Panc1 (cell line): ENCODE data around the gene IGF2R. TPM values are rescaled to one million over a fixed set of nuclear protein-coding genes. Genes with fewer than 3 reads are reported as not detected.

ENCODE experiments used
- ATAC-seq: fragments of 200-7000 bp; cut with Tn5 transposase; 2 replicates; pipeline ENCODE4 v1.9.1; 2020; ENCODE audit warnings: mild to moderate bottlenecking, moderate library complexity
- BruUV-seq: library from RNA; stranded (reverse); fragments of 400-500 nt; replicated peaks from 2 replicates; lab custom pipeline; 2021; lab: Mats Ljungman, UMichigan
- CTCF ChIA-PET: fragments of 300-600 bp; sonication (Branson Sonifier 250); formaldehyde crosslinking; loops from one replicate; lab custom pipeline; 2022; ENCODE audit warnings: antibody characterized with exemption; lab: Charles Lee
- POLR2A ChIA-PET: fragments of 300-600 bp; sonication (Branson Sonifier 250); formaldehyde crosslinking; loops from one replicate; lab custom pipeline; 2022; ENCODE audit warnings: antibody characterized with exemption; lab: Charles Lee
- DNase-seq: peaks from one replicate; pipeline ENCODE4 v3.0.0-alpha.2; 2010; ENCODE audit warnings: low read depth, low spot score
- H3K27ac ChIP-seq: 2 replicates; pipeline ENCODE4 v1.5.1; 2011; ENCODE audit warnings: mild to moderate bottlenecking, low read length, inconsistent platforms
- H3K27me3 ChIP-seq: fragments of 200-500 bp; sonication (Bioruptor generic); 2 replicates; pipeline ENCODE4 v1.6.0; 2014; ENCODE audit warnings: low read length, inconsistent platforms; ENCODE audit not compliant: control insufficient read depth, insufficient read depth
- H3K36me3 ChIP-seq: fragments of 200-500 bp; sonication (Bioruptor generic); 2 replicates; pipeline ENCODE4 v1.5.1; 2014; ENCODE audit warnings: inconsistent platforms, mild to moderate bottlenecking, low read length, moderate library complexity; ENCODE audit not compliant: control insufficient read depth, insufficient read depth
- H3K4me1 ChIP-seq: 2 replicates; pipeline ENCODE4 v1.5.1; 2011; ENCODE audit warnings: inconsistent platforms, mild to moderate bottlenecking, low read length, moderate library complexity; ENCODE audit not compliant: control insufficient read depth, insufficient read depth
- H3K4me3 ChIP-seq, 2 experiments: 2 replicates each; pipeline ENCODE4 v1.5.1; 2011 to 2012; ENCODE audit warnings: low read depth in 2 of 2, low read length in 2 of 2, mild to moderate bottlenecking in 2 of 2, inconsistent platforms in 1 of 2, moderate library complexity in 1 of 2
- H3K9me3 ChIP-seq: fragments of 200-500 bp; sonication (Bioruptor generic); 2 replicates; pipeline ENCODE4 v1.5.1; 2014; ENCODE audit warnings: low read depth, mild to moderate bottlenecking, inconsistent platforms, low read length, moderate library complexity; ENCODE audit not compliant: control insufficient read depth, insufficient read depth
- CTCF ChIP-seq: fragments of 450-650 bp; IDR thresholded peaks from 2 replicates; pipeline ENCODE4 v1.5.1; 2017; ENCODE audit warnings: mild to moderate bottlenecking
- POLR2AphosphoS5 ChIP-seq: IDR thresholded peaks from 2 replicates; pipeline ENCODE4 v1.6.1; 2012; ENCODE audit warnings: mild to moderate bottlenecking, low read depth, low read length, moderate library complexity
- REST ChIP-seq, 2 experiments: IDR thresholded peaks; 2 replicates each; pipeline ENCODE4 v1.6.1; 2011 to 2012; ENCODE audit warnings: low read depth in 2 of 2, control low read depth in 1 of 2, low read length in 1 of 2, mild to moderate bottlenecking in 1 of 2, moderate library complexity in 1 of 2; ENCODE audit not compliant: insufficient read depth in 1 of 2
- SIN3A ChIP-seq: IDR thresholded peaks from 2 replicates; pipeline ENCODE4 v1.6.1; 2012; ENCODE audit warnings: low read depth, mild to moderate bottlenecking, low read length, moderate library complexity, borderline replicate concordance; ENCODE audit not compliant: insufficient read depth
- TCF7L2 ChIP-seq: IDR thresholded peaks from 2 replicates; pipeline ENCODE4 v1.6.1; 2011; ENCODE audit warnings: mild to moderate bottlenecking, low read depth, low read length, inconsistent platforms
- in situ Hi-C: cut with HindIII; loops from 2 replicates; pipeline ENCODE4 v1.10.0; 2016; ENCODE audit warnings: low sequenced_read_pairs, low pct_unique_long_range_greater_than_20kb
- intact Hi-C: fragments of 100-400 bp; cut with micrococcal nuclease; formaldehyde crosslinking; loops from one replicate; pipeline ENCODE4 v1.10.0; 2022; ENCODE audit not compliant: unreplicated experiment
- total RNA-seq: library from RNA; stranded (reverse); gene quantifications from one replicate; pipeline ENCODE4 v1.2.1, GENCODE V29; 2021; ENCODE audit not compliant: unreplicated experiment

The IGF2R gene
- total RNA-seq, 1 experiment from 2014 or later: 163 TPM

GRCh38 chr6:159943968-159944598 lies 24.8 kb upstream of the IGF2R start:
- in situ Hi-C loops (no loop called here), intact Hi-C loops (no loop called here)
- H3K27me3 ChIP-seq: no peaks in the 10 kb centered on the region; the same call in 1 of the 2 replicates
- ChIA-PET CTCF (no interaction called here), POLR2A (no interaction called here)
- no peak overlapping the region for H3K4me3 ChIP-seq
- no TSS peak for BruUV-seq
- no peaks in the 10 kb centered on the region for H3K36me3 ChIP-seq
- ATAC-seq: no peak
- H3K9me3 ChIP-seq: peaks cover 6% of the 10 kb centered on the region; the same call in 1 of the 2 replicates
- no peak overlapping the region for H3K27ac ChIP-seq
- no peak for DNase-seq
- no peak for TF ChIP-seq REST (IDR thresholded peaks at IDR 0.05; ENCODE audit: insufficient read depth in 1 of 2, low read depth in 2 of 2, low read length in 1 of 2)
- TF ChIP-seq TCF7L2: no peak
- no peak for TF ChIP-seq CTCF
- no peak for TF ChIP-seq POLR2AphosphoS5
- TF ChIP-seq SIN3A: no peak
- H3K4me1 ChIP-seq: no peaks in the 10 kb centered on the region

- ChIA-PET POLR2A (no interaction called here), CTCF (no interaction called here)
- no TSS peak for BruUV-seq
- in situ Hi-C loops (no loop called here), intact Hi-C loops (no loop called here)
- ATAC-seq (no peak), DNase-seq (no peak)
- H3K27ac ChIP-seq: no peak overlapping the region
- no peaks in the 10 kb centered on the region for H3K4me1 ChIP-seq
- no peaks in the 10 kb centered on the region for H3K36me3 ChIP-seq
- H3K27me3 ChIP-seq: no peaks in the 10 kb centered on the region; the same call in 1 of the 2 replicates
- peaks cover 6% of the 10 kb centered on the region; the same call in 1 of the 2 replicates for H3K9me3 ChIP-seq
- no peak for TF ChIP-seq POLR2AphosphoS5
- TF ChIP-seq SIN3A: no peak
- TF ChIP-seq CTCF: no peak
- no peak for TF ChIP-seq REST (IDR thresholded peaks at IDR 0.05; ENCODE audit: insufficient read depth in 1 of 2, low read depth in 2 of 2, low read length in 1 of 2)
- TF ChIP-seq TCF7L2: no peak
- no peak overlapping the region for H3K4me3 ChIP-seq
These were observed 23.0 kb upstream of the IGF2R start for GRCh38 chr6:159945801-159946392.
